SH-SY5Y (cell line): ENCODE data around the gene ABCF3.

ENCODE experiments used
- GATA2 ChIP-seq: IDR thresholded peaks from 2 replicates; pipeline ENCODE4 v1.6.1; 2011; ENCODE audit warnings: mild to moderate bottlenecking, low read depth, low read length
- GATA3 ChIP-seq: IDR thresholded peaks from 2 replicates; pipeline ENCODE4 v1.6.1; 2011; ENCODE audit warnings: low read depth, mild to moderate bottlenecking, low read length, moderate library complexity

DNA sequence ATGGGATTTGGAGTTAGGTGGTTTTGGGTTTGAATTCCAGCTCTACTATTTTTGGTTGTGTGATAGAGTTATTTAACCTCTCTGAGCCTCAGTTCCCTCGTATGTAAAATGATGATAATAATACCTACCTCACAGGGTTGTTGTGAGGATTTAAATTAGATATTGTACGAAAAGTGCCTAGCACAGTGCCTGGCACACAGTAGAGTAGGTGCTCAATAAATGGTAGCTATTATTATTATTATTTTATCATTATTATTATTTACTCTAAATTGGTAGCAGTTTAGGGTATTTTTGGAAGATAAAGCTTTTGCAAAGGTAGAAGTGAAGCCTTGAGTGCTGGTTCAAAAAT, 12.7 kb upstream of the ABCF3 start:
- TF ChIP-seq GATA2 (no peak), GATA3 (no peak)
